Panc1 (cell line): Measurements from ENCODE around the gene CELF1. TPM values are rescaled to one million over a fixed set of nuclear protein-coding genes. Genes with fewer than 3 reads are reported as not detected.

Experiments
- ATAC-seq: fragments of 200-7000 bp; cut with Tn5 transposase; 2 replicates; pipeline ENCODE4 v1.9.1; 2020; ENCODE audit warnings: mild to moderate bottlenecking, moderate library complexity
- BruUV-seq: library from RNA; stranded (reverse); fragments of 400-500 nt; replicated peaks from 2 replicates; lab custom pipeline; 2021; lab: Mats Ljungman, UMichigan
- CTCF ChIA-PET: fragments of 300-600 bp; sonication (Branson Sonifier 250); formaldehyde crosslinking; loops from one replicate; lab custom pipeline; 2022; ENCODE audit warnings: antibody characterized with exemption; lab: Charles Lee
- POLR2A ChIA-PET: fragments of 300-600 bp; sonication (Branson Sonifier 250); formaldehyde crosslinking; loops from one replicate; lab custom pipeline; 2022; ENCODE audit warnings: antibody characterized with exemption; lab: Charles Lee
- DNase-seq: peaks from one replicate; pipeline ENCODE4 v3.0.0-alpha.2; 2010; ENCODE audit warnings: low read depth, low spot score
- H3K27ac ChIP-seq: 2 replicates; pipeline ENCODE4 v1.5.1; 2011; ENCODE audit warnings: mild to moderate bottlenecking, low read length, inconsistent platforms
- H3K27me3 ChIP-seq: fragments of 200-500 bp; sonication (Bioruptor generic); 2 replicates; pipeline ENCODE4 v1.6.0; 2014; ENCODE audit warnings: low read length, inconsistent platforms; ENCODE audit not compliant: control insufficient read depth, insufficient read depth
- H3K36me3 ChIP-seq: fragments of 200-500 bp; sonication (Bioruptor generic); 2 replicates; pipeline ENCODE4 v1.5.1; 2014; ENCODE audit warnings: inconsistent platforms, mild to moderate bottlenecking, low read length, moderate library complexity; ENCODE audit not compliant: control insufficient read depth, insufficient read depth
- H3K4me1 ChIP-seq: 2 replicates; pipeline ENCODE4 v1.5.1; 2011; ENCODE audit warnings: inconsistent platforms, mild to moderate bottlenecking, low read length, moderate library complexity; ENCODE audit not compliant: control insufficient read depth, insufficient read depth
- H3K4me3 ChIP-seq, 2 experiments: 2 replicates each; pipeline ENCODE4 v1.5.1; 2011 to 2012; ENCODE audit warnings: low read depth in 2 of 2, low read length in 2 of 2, mild to moderate bottlenecking in 2 of 2, inconsistent platforms in 1 of 2, moderate library complexity in 1 of 2
- H3K9me3 ChIP-seq: fragments of 200-500 bp; sonication (Bioruptor generic); 2 replicates; pipeline ENCODE4 v1.5.1; 2014; ENCODE audit warnings: low read depth, mild to moderate bottlenecking, inconsistent platforms, low read length, moderate library complexity; ENCODE audit not compliant: control insufficient read depth, insufficient read depth
- POLR2AphosphoS5 ChIP-seq: IDR thresholded peaks from 2 replicates; pipeline ENCODE4 v1.6.1; 2012; ENCODE audit warnings: mild to moderate bottlenecking, low read depth, low read length, moderate library complexity
- SIN3A ChIP-seq: IDR thresholded peaks from 2 replicates; pipeline ENCODE4 v1.6.1; 2012; ENCODE audit warnings: low read depth, mild to moderate bottlenecking, low read length, moderate library complexity, borderline replicate concordance; ENCODE audit not compliant: insufficient read depth
- TCF7L2 ChIP-seq: IDR thresholded peaks from 2 replicates; pipeline ENCODE4 v1.6.1; 2011; ENCODE audit warnings: mild to moderate bottlenecking, low read depth, low read length, inconsistent platforms
- in situ Hi-C: cut with HindIII; loops from 2 replicates; pipeline ENCODE4 v1.10.0; 2016; ENCODE audit warnings: low sequenced_read_pairs, low pct_unique_long_range_greater_than_20kb
- intact Hi-C: fragments of 100-400 bp; cut with micrococcal nuclease; formaldehyde crosslinking; loops from one replicate; pipeline ENCODE4 v1.10.0; 2022; ENCODE audit not compliant: unreplicated experiment
- total RNA-seq: library from RNA; stranded (reverse); gene quantifications from one replicate; pipeline ENCODE4 v1.2.1, GENCODE V29; 2021; ENCODE audit not compliant: unreplicated experiment
- TF ChIP-seq, protein P1 (sequence below): fragments of 450-650 bp; IDR thresholded peaks from 2 replicates; pipeline ENCODE4 v1.5.1; 2017; ENCODE audit warnings: mild to moderate bottlenecking
- TF ChIP-seq, protein P2 (sequence below), 2 experiments: IDR thresholded peaks; 2 replicates each; pipeline ENCODE4 v1.6.1; 2011 to 2012; ENCODE audit warnings: low read depth in 2 of 2, control low read depth in 1 of 2, low read length in 1 of 2, mild to moderate bottlenecking in 1 of 2, moderate library complexity in 1 of 2; ENCODE audit not compliant: insufficient read depth in 1 of 2

CELF1 gene
- total RNA-seq, 1 experiment from 2014 or later = 160 TPM

DNA sequence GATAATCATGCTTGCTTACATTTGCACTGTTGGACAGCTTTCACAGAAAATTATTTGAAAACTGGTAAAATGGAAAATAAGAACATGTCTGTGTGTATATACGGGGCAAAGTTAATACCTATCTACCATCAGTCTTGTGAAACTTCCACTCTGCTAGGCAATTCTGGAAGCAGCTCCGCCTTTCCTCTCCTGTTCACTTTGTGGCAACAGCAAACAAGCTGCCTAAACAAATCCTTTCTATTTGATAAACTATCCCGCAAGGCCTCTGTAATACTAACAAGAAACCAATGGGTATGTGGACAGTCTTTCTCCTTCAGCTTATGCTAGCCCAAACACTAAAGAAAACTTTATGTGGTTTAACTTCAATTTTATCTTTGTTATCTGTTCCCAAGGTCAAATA is 64.8 kb downstream of the CELF1 start:
- BruUV-seq = no TSS peak
- TF ChIP-seq, protein P1, sequence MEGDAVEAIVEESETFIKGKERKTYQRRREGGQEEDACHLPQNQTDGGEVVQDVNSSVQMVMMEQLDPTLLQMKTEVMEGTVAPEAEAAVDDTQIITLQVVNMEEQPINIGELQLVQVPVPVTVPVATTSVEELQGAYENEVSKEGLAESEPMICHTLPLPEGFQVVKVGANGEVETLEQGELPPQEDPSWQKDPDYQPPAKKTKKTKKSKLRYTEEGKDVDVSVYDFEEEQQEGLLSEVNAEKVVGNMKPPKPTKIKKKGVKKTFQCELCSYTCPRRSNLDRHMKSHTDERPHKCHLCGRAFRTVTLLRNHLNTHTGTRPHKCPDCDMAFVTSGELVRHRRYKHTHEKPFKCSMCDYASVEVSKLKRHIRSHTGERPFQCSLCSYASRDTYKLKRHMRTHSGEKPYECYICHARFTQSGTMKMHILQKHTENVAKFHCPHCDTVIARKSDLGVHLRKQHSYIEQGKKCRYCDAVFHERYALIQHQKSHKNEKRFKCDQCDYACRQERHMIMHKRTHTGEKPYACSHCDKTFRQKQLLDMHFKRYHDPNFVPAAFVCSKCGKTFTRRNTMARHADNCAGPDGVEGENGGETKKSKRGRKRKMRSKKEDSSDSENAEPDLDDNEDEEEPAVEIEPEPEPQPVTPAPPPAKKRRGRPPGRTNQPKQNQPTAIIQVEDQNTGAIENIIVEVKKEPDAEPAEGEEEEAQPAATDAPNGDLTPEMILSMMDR = no peak
- TF ChIP-seq, protein P2, sequence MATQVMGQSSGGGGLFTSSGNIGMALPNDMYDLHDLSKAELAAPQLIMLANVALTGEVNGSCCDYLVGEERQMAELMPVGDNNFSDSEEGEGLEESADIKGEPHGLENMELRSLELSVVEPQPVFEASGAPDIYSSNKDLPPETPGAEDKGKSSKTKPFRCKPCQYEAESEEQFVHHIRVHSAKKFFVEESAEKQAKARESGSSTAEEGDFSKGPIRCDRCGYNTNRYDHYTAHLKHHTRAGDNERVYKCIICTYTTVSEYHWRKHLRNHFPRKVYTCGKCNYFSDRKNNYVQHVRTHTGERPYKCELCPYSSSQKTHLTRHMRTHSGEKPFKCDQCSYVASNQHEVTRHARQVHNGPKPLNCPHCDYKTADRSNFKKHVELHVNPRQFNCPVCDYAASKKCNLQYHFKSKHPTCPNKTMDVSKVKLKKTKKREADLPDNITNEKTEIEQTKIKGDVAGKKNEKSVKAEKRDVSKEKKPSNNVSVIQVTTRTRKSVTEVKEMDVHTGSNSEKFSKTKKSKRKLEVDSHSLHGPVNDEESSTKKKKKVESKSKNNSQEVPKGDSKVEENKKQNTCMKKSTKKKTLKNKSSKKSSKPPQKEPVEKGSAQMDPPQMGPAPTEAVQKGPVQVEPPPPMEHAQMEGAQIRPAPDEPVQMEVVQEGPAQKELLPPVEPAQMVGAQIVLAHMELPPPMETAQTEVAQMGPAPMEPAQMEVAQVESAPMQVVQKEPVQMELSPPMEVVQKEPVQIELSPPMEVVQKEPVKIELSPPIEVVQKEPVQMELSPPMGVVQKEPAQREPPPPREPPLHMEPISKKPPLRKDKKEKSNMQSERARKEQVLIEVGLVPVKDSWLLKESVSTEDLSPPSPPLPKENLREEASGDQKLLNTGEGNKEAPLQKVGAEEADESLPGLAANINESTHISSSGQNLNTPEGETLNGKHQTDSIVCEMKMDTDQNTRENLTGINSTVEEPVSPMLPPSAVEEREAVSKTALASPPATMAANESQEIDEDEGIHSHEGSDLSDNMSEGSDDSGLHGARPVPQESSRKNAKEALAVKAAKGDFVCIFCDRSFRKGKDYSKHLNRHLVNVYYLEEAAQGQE (IDR thresholded peaks at IDR 0.05; ENCODE audit: insufficient read depth in 1 of 2, low read depth in 2 of 2, low read length in 1 of 2) = no peak
- no peak for TF ChIP-seq SIN3A
- no peak for TF ChIP-seq TCF7L2
- TF ChIP-seq POLR2AphosphoS5 = no peak
- in situ Hi-C loops = no loop called here
- ATAC-seq (no peak), DNase-seq (no peak)
- intact Hi-C loops = no loop called here
- POLR2A ChIA-PET = interaction anchor here (0.6 kb wide), 1 partner anchor 67 kb away, joined by 3 read pairs; no protein-coding TSS in a partner anchor
- H3K36me3 ChIP-seq = peaks cover 30% of the 10 kb centered on the region
- CTCF ChIA-PET = no interaction called here
- no peaks in the 10 kb centered on the region for H3K4me1 ChIP-seq
- no peak overlapping the region for H3K4me3 ChIP-seq
- no peaks in the 10 kb centered on the region for H3K9me3 ChIP-seq
- no peaks in the 10 kb centered on the region for H3K27me3 ChIP-seq
- no peak overlapping the region for H3K27ac ChIP-seq

DNA sequence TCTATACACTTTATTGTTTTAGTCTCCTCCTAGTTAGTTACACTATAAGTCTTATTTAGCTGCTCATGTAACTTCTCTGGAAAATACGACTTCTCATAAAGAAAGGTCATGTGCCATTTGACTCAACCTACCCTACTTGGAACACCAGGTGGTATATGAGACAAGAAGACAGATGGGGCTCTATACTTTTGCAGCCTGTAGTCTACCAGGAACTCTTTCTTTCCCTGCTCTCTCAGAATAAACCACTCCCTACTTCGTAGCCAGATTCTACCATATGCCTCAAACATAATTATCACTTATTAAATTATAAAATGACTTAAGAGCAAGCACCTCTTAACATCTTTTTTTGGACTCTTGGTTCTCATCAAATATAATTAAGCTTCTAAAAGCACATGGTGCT is 65.5 kb downstream of the CELF1 start:
- ChIA-PET CTCF (no interaction called here), POLR2A (interaction anchor here (0.6 kb wide), 1 partner anchor 66 kb away, joined by 3 read pairs; no protein-coding TSS in a partner anchor)
- H3K4me3 ChIP-seq = no peak overlapping the region
- no peaks in the 10 kb centered on the region for H3K27me3 ChIP-seq
- H3K4me1 ChIP-seq = no peaks in the 10 kb centered on the region
- no peak overlapping the region for H3K27ac ChIP-seq
- no peak for TF ChIP-seq TCF7L2
- TF ChIP-seq, protein P1 = no peak
- in situ Hi-C loops (no loop called here), intact Hi-C loops (no loop called here)
- DNase-seq = no peak
- peaks cover 33% of the 10 kb centered on the region for H3K36me3 ChIP-seq
- BruUV-seq = no TSS peak
- no peak for ATAC-seq
- no peaks in the 10 kb centered on the region for H3K9me3 ChIP-seq
